NCI-H774 (cell line): Measurements from ENCODE around the gene TH.

ENCODE experiments used
- DNase-seq: peaks from one replicate; lab custom pipeline; 2025; lab: John Stamatoyannopoulos, UW

Gene TH

GRCh38 chr11:2171591-2172003 lies at the start of gene TH:
Gene TH (minus strand): TSS chr11:2171815. CDS start chr11:2171786, 29 bp downstream.
- DNase-seq: no peak

DNA sequence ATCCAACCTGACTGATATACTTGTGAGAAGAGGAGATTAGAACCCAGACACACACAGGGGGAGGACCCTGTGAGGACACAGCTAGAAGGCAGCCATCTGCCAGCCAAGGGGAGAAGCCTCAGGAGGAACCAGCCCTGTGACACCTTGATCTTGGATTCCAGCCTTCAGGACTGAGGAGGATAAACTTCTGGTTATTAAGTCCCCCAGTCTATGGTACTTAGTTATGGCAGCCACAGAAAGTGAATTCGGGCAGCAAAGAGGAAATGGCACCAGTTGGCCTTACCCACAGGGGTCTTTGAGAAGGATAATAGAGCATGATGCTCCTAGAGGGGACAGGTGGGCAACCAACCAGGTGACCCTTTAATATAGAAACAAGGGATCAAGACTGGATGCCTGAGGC lies 49.4 kb upstream of the TH start:
- DNase-seq: no peak

DNA sequence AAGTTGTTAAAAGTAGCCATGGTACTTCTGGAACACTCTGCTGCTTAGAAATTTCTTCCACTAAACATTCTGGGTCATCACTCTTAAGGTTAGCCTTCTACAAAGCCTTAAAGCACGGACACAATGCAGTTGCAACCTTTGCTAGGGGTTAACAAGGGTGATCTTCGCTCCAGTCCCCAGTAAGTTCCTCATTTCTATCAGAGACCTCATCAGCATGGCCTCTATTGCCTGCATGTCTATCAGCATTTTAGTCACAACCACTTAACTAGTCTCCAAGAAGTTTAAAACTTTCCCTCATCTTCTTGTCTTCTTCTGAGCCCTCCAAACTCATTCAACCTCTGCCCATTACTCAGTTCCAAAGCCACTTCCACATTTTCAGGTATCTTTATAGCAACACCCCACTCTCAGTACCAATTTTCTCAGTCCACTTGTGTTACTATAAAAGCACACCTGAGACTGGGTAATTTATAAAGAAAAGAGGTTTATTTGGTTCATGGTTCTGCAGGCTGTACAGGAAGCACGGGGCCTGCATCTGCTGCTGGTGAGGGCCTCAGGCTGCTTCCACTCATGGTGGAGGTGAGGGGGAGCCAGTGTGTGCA lies 48.7 kb upstream of the TH start:
- no peak for DNase-seq

- no peak for DNase-seq
These were observed 47.9 kb upstream of the TH start for GRCh38 chr11:2219318-2220017.

DNA sequence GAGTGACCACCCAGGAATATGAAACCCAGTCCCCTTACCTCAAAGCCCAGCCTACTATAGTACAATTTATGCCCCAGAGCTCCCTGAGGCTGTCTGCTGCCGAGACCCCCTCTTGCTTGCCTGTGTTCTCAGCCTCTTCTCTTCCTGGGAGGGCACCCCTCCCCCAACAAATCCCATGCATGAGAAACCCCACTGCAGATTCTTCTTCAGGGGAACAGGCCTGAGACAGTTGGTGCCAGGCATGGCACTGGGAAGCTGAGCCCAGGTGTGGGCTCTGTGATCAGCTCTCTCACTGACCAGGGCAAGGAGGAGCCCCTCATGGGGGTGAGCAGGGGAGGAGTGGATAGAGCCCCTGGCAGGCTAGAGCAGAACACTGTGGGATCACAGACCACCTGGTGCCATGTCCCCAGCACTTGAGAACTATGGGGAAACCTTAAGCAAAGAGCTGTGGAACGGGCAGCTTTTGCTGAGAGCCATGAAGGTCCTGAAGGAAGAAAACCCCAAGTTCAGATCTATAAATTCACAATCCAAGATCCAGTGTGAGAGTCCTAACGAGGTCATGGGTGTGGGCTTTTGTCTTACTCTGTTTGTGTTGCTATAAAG lies 46.5 kb upstream of the TH start:
- no peak for DNase-seq

DNA sequence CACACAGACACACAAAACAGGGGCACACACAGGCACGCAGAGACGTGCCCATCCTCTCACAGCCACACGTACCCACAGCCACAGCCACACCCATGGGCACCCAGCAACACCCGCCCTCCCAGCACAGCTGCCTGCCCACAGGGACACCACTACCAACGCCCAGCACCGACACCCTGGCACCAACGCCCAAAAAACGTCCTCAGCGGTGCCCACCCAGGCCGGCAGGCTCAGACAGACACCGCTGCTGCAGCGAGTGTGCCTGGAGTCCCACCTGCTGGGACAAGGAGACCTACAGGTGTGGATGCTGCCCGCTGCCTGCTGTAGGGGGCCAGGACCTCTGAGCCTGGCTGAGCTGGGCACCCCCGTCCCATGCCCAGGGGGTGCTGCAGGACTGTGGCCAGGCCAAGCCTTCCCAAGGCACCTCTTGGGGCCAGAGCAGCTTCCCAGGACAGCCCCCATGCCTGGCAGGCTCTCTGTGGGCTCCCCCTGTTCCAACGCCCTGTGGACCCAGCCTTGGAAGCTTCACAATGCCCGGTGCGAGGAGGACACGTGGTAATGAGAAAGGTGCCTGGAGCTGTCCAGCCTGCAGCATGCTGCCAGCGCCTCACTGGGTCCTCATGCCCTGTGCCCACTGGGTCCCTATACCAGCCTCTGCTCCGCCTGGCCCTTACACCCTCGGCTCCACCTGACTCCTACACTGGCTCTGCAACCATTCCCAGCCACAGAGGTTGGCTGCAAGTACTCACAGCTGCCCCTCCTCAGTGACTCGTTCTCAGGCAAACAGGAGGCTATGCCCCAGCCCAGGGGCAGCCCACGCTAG lies 45.8 kb upstream of the TH start:
- no peak for DNase-seq

DNA sequence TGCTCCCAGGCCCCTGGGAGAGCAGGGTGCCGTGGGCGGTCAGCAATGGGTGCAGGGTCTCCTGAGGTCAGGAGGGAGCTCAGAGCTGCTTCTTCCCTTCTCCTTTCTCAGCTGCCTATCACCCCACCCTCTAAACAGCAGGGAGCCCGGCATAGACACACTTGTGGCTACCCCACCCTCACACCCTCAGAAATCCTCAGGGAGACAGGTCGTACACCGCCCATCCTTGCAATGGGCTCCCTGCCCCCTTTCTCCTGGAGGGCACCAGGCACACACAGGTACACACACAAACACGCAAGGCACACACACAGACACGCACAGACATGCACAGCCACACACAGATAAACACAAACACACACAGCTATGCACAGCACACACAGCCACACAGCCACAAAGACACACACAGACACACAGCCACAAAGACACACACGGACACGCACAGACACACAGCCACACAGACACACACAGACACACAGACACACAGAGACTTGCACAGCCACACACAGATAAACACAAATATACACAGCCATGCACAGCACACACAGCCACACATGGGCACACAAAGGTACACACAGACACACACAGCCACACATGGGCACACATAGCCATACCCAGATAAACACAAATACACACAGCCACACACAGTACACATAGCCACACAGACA lies 44.9 kb upstream of the TH start:
- DNase-seq: no peak

DNA sequence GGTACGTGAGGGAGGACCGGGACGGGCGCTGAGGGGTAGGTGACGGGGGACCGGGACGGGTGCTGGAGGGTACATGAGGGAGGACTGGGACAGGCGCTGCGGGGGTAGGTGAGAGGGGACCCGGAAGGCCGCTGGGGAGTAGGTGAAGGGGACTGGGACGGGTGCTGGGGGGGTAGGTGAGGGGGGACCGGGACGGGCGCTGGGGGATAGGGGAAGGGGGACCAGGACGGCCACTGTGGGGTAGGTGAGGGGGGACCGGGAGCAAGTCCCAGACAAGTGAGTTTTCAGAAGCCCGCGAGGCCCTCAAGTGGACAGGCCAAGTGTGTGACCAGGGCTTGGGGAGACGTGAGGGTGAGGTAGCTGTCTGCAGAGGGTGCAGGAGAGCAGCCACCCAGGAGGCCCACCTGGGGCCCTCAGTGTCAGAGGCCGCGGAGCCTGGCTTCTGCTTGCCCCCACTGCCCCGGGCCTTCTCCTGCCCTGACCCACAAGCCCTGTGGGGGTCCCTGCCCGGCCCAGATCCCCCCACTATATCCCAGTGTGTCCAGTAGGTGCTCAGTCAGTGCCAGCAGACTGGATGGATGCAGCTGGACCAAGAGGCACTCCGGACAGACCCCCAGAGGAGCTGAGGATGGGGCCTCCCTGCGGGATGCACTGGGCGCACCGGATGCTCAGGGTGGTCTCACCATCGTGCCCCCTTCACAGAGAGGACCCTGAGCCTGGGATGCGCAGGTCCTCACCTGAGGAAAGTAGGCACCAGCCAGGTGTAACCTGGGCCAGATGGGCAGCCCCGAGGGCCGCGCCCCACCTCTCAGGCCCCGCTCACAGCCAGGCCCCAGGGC lies 44.2 kb upstream of the TH start:
- no peak for DNase-seq

GRCh38 chr11:2215230-2215560 lies 43.6 kb upstream of the TH start:
- no peak for DNase-seq

- no peak for DNase-seq
These were observed 43.1 kb upstream of the TH start for GRCh38 chr11:2214527-2215229.

DNA sequence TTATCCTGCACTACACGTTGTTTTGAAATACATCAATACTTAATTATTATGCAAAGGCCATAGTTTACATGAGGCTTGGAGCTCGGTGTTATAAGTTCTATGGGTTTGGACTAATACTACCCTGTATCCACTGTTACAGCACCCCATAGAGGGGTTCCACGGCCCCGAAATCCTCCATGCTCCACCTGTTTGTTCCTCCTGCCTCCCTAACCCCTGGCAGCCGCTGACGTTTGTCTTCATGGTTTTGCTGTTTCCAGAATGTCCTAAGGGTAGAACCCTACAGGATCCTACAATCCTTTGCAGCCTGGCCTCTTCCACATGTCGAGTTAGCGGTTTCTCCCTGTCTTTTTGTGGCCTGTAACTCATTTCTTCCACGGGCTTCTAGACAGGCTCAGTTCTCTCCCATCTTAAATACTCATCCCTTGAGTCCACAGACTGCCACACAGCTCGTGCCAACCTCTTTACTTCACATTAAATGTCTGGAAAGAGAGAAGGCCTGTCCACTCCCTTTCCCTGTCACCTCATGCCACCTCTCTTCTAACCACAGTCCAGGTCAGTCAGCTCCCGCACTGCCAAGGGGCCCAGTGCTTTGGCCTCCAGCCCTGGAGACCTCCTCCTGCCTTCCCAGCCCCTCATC lies 42.4 kb upstream of the TH start:
- DNase-seq: no peak

DNA sequence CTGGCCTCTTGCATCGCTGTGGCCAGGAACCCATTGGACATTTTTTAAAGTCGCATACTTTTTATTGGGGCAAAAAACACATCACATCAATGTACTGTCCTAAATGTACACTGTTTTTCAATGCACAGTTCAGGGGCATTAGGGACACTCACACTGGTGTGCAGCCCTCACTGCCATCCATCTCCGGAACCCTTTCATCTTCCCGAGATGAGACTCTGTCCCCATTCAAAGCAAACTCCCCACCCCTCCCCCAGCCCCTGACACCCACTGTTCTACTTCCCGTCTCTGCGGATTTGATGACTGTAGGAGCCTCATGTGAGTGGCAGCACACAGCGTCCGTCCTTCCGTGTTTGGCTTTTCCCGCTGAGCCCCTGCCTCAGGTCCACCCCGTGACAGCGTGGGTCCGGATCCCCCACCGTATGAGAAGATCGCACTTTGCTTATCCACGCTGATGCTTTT lies 41.8 kb upstream of the TH start:
- no peak for DNase-seq

GRCh38 chr11:2212411-2213251 lies 41.0 kb upstream of the TH start:
- no peak for DNase-seq

- DNase-seq: peak; percentile 90
These were observed 39.7 kb upstream of the TH start for GRCh38 chr11:2211113-2211971.

DNA sequence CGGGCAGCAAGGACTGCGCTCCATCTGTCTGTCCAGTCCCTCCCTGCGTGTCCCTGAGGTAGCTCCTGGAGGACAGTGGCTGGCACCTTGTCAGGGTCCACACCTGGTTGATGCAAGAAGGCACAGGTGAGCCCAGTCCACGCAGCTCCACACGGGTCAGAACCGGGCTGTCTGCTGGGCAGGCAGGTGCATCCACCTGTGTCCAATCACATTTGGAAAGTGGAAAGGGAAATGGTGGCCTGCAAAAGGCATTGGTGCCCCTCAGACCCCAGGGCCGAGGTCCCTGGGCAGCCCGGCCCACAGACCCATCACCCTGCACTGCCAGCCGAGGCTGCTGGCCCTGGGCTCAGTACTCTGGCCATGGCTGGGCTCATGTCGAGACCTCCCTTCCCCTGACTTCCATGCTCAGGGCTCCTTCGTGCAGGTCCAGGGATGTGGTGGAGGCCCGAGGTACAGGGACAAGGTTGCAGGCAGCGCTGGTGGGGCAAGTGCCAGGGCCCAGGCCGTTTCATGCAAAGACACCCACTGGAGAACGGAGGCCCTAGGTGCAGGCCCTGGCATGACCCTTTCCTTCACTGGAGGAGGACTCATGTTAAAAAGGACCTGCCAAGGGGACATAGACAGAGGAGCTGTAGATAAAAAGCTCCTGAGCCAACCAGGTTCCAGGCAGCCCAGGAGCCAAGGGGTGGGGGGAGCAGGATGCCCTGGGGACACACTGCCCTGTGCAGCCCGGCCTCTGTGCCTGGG lies 38.9 kb upstream of the TH start:
- no peak for DNase-seq

DNA sequence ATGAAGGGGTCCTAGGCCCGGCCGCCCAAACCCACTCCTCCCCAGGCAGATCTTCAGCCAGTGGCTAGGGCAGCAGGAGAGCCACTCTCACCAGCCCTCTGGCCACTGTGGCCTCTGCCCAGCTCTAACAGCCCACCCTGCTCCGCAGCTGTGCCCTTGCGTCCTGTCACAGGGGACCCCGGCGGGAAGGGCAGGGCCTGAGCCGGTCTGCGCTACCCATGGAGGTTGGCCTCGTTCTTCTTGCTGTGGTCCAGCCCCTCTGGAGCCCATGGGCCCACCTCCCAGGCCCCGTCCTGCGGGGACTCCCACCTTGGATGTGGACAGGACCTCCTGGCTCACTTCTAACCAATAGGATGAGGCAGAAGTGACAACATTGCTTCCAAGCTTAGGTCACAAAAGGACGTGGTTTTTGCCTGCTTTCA lies 38.3 kb upstream of the TH start:
- DNase-seq: no peak

DNA sequence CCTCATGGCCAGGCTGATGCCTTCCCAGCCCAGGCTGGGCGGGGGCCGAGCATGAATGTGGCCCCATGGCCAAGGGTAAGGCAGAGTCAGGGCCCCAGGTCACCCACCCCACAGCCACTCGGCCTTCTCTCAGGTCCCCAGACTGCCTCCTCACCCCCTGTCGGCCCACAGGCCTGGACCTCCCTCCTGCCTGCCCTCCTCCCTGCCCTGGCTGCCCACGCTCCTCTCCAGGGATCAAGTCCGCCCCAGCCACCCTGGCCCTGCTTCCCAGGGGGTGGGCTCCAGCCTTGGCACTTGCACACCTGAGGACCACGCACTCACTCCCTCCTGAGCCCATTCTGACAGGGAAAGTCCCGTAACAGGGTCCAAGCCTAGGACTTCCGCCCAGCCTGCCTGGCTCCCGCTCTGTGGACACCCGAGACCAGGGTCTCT lies 37.8 kb upstream of the TH start:
- DNase-seq: no peak
